Ovary (tissue), 9 donors: ENCODE results near the gene PXMP4. TPM values are rescaled to one million over a fixed set of nuclear protein-coding genes. Genes with fewer than 3 reads are reported as not detected.

ENCODE experiments used
- DNase-seq, 5 donors: peaks; one replicate each; pipeline ENCODE4 v3.0.0-alpha.2; 2019 to 2020
- H3K27ac ChIP-seq, 2 donors: fragments of 200-600 bp; one replicate each; pipeline versions ENCODE4 v1.5.1 to v1.8.0; 2019 to 2022
- H3K27me3 ChIP-seq: fragments of 200-600 bp; one replicate; pipeline ENCODE4 v1.8.0; 2022
- H3K36me3 ChIP-seq: fragments of 200-600 bp; sonication (generic); one replicate; pipeline ENCODE4 v1.5.1; 2019
- H3K4me1 ChIP-seq: one replicate; pipeline ENCODE4 v1.8.1; 2013; ENCODE audit warnings: mild to moderate bottlenecking, moderate library complexity; ENCODE audit not compliant: insufficient read depth
- H3K4me3 ChIP-seq: fragments of 200-600 bp; sonication (generic); one replicate; pipeline ENCODE4 v1.5.1; 2017
- H3K9me3 ChIP-seq, 2 donors: fragments of 200-600 bp in 1 of 2; sonication (generic) in 1 of 2; one replicate each; pipeline versions ENCODE4 v1.5.1 to v1.8.1; 2013 to 2019; ENCODE audit warnings: mild to moderate bottlenecking in 1 of 2, moderate library complexity in 1 of 2
- CTCF ChIP-seq, 3 donors: fragments of 450-650 bp in 2 of 3; fragments of 200-600 bp in 1 of 3; IDR thresholded peaks; one replicate each; pipeline versions ENCODE4 v1.5.1 to v1.8.0; 2016 to 2022; ENCODE audit warnings: antibody characterized with exemption in 3 of 3, mild to moderate bottlenecking in 1 of 3
- EP300 ChIP-seq: sonication (generic); formaldehyde crosslinking; IDR thresholded peaks from one replicate; pipeline ENCODE4 v1.6.1; 2017; ENCODE audit warnings: antibody characterized with exemption
- POLR2A ChIP-seq: fragments of 450-650 bp; IDR thresholded peaks from one replicate; pipeline ENCODE4 v1.6.1; 2017; ENCODE audit warnings: antibody characterized with exemption, mild to moderate bottlenecking, moderate library complexity
- WGBS, 3 donors: extraction: QIAGEN DNeasy Blood & Tissue Kit in 1 of 3; methylation state at CpG; one replicate each; pipeline versions ENCODE4 v1.1.5 to v1.1.7; 2013 to 2017; 5-methylcytosine and 5-hydroxymethylcytosine counted together
- intact Hi-C, 4 donors: fragments of 100-400 bp; cut with DNase I; formaldehyde crosslinking; loops; one replicate each; pipeline versions ENCODE4 v1.11.0 to v1.15.1; 2022 to 2023
- polyA plus RNA-seq, 2 donors: library from polyadenylated mRNA; stranded (reverse); fragments of 200-250 nt in 1 of 2; fragments of 350-450 nt in 1 of 2; fragmentation: Illumina TruSeq in 1 of 2; extraction: RNeasy Lipid Tissue Mini Kit (QIAGEN cat#74804) in 1 of 2; gene quantifications; one replicate each; pipeline ENCODE4 v1.2.3, GENCODE V29; 2013 to 2014
- total RNA-seq, 7 donors: library from RNA; depleted of rRNA in 2 of 7; stranded (reverse); fragments of >200 nt in 2 of 7; fragmentation: NEBNext Ultra II Directional in 3 of 7; extraction: Animal tissue kit (Norgen Biotek cat#: 25700) in 3 of 7; gene quantifications; one replicate each; pipeline versions ENCODE4 v1.1.0 to v1.2.4, GENCODE V29; 2016 to 2023
- donor health status: DM: no; HTN: no; CAD: no; lungs with moderate emphysema.
- donor health status: DM: no; HTN: no; CAD: no.
- donor health status: Bipolar disorder and iron deficiency.
- donor health status: DM: yes; HTN: yes; CAD: no.
- donor health status: DM: no; HTN: no; CAD: no.
- donor health status: DM: yes; HTN: yes; CAD: no.

Gene PXMP4
- total and polyA plus RNA-seq, 9 donors = 3.4 to 15.1 (median 10.3) TPM

DNA sequence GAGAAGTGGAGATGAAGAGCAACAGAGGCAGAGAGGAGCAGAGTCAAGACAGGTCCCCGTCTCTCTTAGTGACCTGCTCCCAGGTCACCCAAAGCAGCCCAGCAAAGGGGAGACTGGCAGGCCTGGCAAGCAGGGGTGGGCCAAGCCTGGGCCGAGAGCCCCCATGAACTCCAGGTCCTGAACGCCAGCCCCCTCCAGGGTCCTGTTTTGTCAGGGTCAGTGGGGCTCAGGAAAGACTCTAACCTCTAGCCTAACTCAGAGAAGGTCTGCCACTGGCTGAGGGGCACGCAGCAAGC lies 47.0 kb downstream of the PXMP4 start:
- DNase-seq = peak in 3 of 5 donors; percentile 17 to 47 (median 38)
- Histone ChIP-seq H3K27me3 (no peaks in the 10 kb centered on the region), H3K4me1 (peaks cover 32% of the 10 kb centered on the region), H3K4me3 (peak overlapping the region; percentile 77), H3K27ac (peak overlapping the region; percentile 93 to 97), H3K36me3 (no peaks in the 10 kb centered on the region), H3K9me3 (no peaks in the 10 kb centered on the region)
- WGBS, 3 donors = 25 to 55% (median 37%) methylated on average over 4 of the region's 4 CpGs
- intact Hi-C loops = loop anchor here in 1 of 4 donors (10.0 kb wide), 1 partner anchor 142 kb away; the partner anchor contains the start of gene CHMP4B
- TF ChIP-seq POLR2A (no peak), EP300 (no peak), CTCF (IDR thresholded peaks at IDR 0.05) (no peak)

DNA sequence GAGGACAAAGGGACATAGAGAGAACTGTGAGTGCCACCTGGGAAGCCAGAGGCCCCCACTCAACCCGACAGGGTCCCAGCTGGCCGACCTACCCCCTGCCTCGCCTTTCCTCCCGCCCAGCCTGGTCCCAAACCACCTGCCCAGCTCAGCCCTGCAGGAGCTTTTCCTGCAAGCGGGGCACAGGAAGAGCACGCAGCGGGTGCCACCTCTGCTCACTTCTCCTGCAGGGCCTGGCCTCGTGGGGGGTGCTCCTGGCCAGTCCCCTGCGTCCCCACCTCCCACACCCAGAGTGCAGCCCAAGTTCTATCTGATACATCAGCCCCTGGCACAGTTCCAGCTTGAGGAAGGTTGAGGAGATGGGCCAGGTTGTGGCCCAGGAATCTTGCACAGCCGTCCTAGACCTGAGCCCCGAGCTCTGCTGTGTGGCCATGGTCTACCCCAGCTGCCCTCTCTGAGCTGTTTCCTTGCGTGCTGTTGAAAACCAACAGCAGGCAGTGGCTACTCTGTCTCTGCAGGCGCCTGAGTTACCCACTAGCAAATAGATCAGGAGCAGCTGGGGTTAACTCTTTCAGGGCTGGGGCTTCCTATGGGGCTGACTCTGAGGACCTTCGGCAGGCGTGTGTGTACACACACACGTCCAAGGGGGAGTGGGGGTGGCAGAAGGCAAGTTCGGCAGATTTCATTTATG lies 47.5 kb downstream of the PXMP4 start:
- Histone ChIP-seq H3K9me3 (no peaks in the 10 kb centered on the region), H3K36me3 (no peaks in the 10 kb centered on the region), H3K27ac (peak overlapping the region; percentile 93 to 97), H3K27me3 (no peaks in the 10 kb centered on the region), H3K4me1 (peaks cover 30% of the 10 kb centered on the region), H3K4me3 (peak overlapping the region; percentile 77)
- intact Hi-C loops = loop anchor here in 1 of 4 donors (10.0 kb wide), 1 partner anchor 142 kb away; the partner anchor contains the start of gene CHMP4B
- DNase-seq = peak in 3 of 5 donors; percentile 40 to 66 (median 59)
- TF ChIP-seq EP300 = no peak
- TF ChIP-seq CTCF (IDR thresholded peaks at IDR 0.05) = no peak
- no peak for TF ChIP-seq POLR2A
- 36 to 56% (median 44%) methylated on average over 17 of the region's 17 CpGs for WGBS, 3 donors

GRCh38 chr20:33671573-33672288 lies 48.4 kb downstream of the PXMP4 start:
- Histone ChIP-seq H3K36me3 (no peaks in the 10 kb centered on the region), H3K4me1 (peaks cover 23% of the 10 kb centered on the region), H3K27me3 (no peaks in the 10 kb centered on the region), H3K4me3 (no peak overlapping the region), H3K27ac (peak overlapping the region; percentile 93 to 97), H3K9me3 (no peaks in the 10 kb centered on the region)
- peak in 3 of 5 donors; percentile 15 to 41 (median 28) for DNase-seq
- 64 to 69% (median 64%) methylated on average over 8 of the region's 8 CpGs for WGBS, 3 donors
- no peak for TF ChIP-seq POLR2A
- TF ChIP-seq CTCF (IDR thresholded peaks at IDR 0.05) = no peak
- TF ChIP-seq EP300 = no peak
- intact Hi-C loops = loop anchor here in 1 of 4 donors (10.0 kb wide), 1 partner anchor 143 kb away; the partner anchor contains the start of gene CHMP4B

GRCh38 chr20:33670715-33671499 lies 49.2 kb downstream of the PXMP4 start:
- Histone ChIP-seq H3K27ac (peak overlapping the region in 1 of 2 donors; percentile 93), H3K4me1 (peaks cover 18% of the 10 kb centered on the region)
- no peak for TF ChIP-seq POLR2A
- TF ChIP-seq EP300 = no peak
- TF ChIP-seq CTCF (IDR thresholded peaks at IDR 0.05) = no peak

More at GRCh38 chr20:33670715-33671499, 49.2 kb downstream of the PXMP4 start:
- intact Hi-C loops = loop anchor here in 1 of 4 donors (10.0 kb wide), 1 partner anchor 144 kb away; the partner anchor contains the start of gene CHMP4B
- H3K27me3 ChIP-seq = no peaks in the 10 kb centered on the region
- DNase-seq = peak in 1 of 5 donors; percentile 9
- no peaks in the 10 kb centered on the region for H3K36me3 ChIP-seq
- WGBS, 3 donors = 78 to 85% (median 84%) methylated on average over 6 of the region's 6 CpGs
- no peak overlapping the region for H3K4me3 ChIP-seq
- H3K9me3 ChIP-seq = no peaks in the 10 kb centered on the region
